ENCODE data around the gene CDH4. TPM values are rescaled to one million over a fixed set of nuclear protein-coding genes. Genes with fewer than 3 reads are reported as not detected.

The CDH4 gene
- total and polyA plus RNA-seq, 9 of the 15 experiments (the other 6 are each of a cell fraction or from before 2014, with no cell fraction given), result 0.04 TPM; not detected in 8

GRCh38 chr20:61451009-61451408, 198.9 kb downstream of the CDH4 start (continued):
- TF ChIP-seq CC2D1A (IDR thresholded peaks at IDR 0.05) (no peak), ZNF444 (CRISPR knock-in tag; IDR thresholded peaks at IDR 0.05) (no peak)

DNA sequence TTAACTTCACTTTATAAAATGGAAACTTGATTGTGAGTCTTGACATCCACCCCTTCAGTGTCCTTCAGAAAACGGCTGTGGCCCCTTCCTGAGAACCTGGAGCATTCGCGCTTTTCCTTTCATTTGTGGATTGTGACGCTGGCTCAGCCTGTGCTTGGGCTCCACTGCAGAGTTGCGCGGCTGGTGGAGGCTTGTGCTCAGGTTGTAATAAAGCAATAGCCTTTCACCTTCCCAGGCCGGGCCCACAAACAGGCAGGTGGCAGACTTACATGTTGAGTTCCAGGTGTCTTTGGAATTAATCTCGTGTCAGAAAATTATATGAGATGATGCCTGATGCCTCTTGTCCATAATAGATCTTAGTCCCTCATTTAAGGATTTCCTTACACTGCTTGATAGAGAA, 199.9 kb downstream of the CDH4 start:
- WGBS (ENCODE audit: insufficient coverage, low coverage, missing lambda C conversion rate), result 15% methylated on average over 8 of the region's 8 CpGs
- in situ Hi-C loops (cut with MboI), result no loop called here
- POLR2A ChIA-PET, result no interaction called here

More for the DNA sequence above, 199.9 kb downstream of the CDH4 start:
- H3K4me2 ChIP-seq (ENCODE audit: insufficient read depth, low read length), result no peak overlapping the region
- no TSS peak for BruUV-seq (replicated peaks)
- H3K4me1 ChIP-seq (replicated peaks in 1 of 2; ENCODE audit: control insufficient read depth in 2 of 2, insufficient read depth in 2 of 2, low read length in 2 of 2), result no peaks in the 10 kb centered on the region
- H3K27ac ChIP-seq (ENCODE audit: extremely low read depth, low read depth, low read length), result no peak overlapping the region
- H3K79me2 ChIP-seq (ENCODE audit: control insufficient read depth, insufficient read depth, low read length), result no peaks in the 10 kb centered on the region
- no peak for FAIRE-seq
- no peaks in the 10 kb centered on the region for H3K9me3 ChIP-seq (replicated peaks; ENCODE audit: control insufficient read depth, insufficient read depth, low read depth, low read length)
- H2AFZ ChIP-seq (ENCODE audit: low read depth, low read length), result no peak overlapping the region
- no peak overlapping the region for H3K4me3 ChIP-seq
- ATAC-seq, result no peak
- H3K36me3 ChIP-seq (ENCODE audit: control insufficient read depth, insufficient read depth, low read length), result no peaks in the 10 kb centered on the region
- no peaks in the 10 kb centered on the region for H3K9me1 ChIP-seq (ENCODE audit: control insufficient read depth, insufficient read depth, low read length)
- intact Hi-C loops (cut with micrococcal nuclease), result no loop called here
- peaks cover 0 to 8% of the 10 kb centered on the region in 2 experiments; a peak in 2 of 5 replicates for H3K27me3 ChIP-seq (ENCODE audit: control insufficient read depth in 2 of 2, insufficient read depth in 2 of 2, low read length in 2 of 2)
- TF ChIP-seq E2F8 (IDR thresholded peaks at IDR 0.05; ENCODE audit: low read depth, partially characterized antibody) (no peak), RNF2 (IDR thresholded peaks at IDR 0.05) (no peak), ZNF197 (CRISPR knock-in tag; IDR thresholded peaks at IDR 0.05; ENCODE audit: low read depth) (no peak), ZNF551 (CRISPR knock-in tag; IDR thresholded peaks at IDR 0.05) (no peak), FOSL1 (tag; conservative IDR thresholded peaks at IDR 0.05) (no peak), U2AF2 (optimal IDR thresholded peaks at IDR 0.05; ENCODE audit: low read depth, low read length) (no peak), ZNF324 (CRISPR knock-in tag; IDR thresholded peaks at IDR 0.05) (no peak)
- CTCF ChIA-PET (ENCODE audit: low intra/inter-chr PET ratio), result no interaction called here
- no peak overlapping the region for H3K9ac ChIP-seq (ENCODE audit: insufficient read depth in 1 of 2, low read depth in 2 of 2, low read length in 2 of 2)
- no peak for DNase-seq (ENCODE audit: extremely low read depth in 1 of 4, low spot score in 3 of 4)
- H4K20me1 ChIP-seq (replicated peaks; ENCODE audit: control insufficient read depth, insufficient read depth, low read length), result no peaks in the 10 kb centered on the region
